Measurements from ENCODE around the gene WDR54.
"Not testable (repeated sequence)": the region's sequence is repeated elsewhere in the genome, so short reads cannot be mapped to it uniquely, and the experiment has no call there.

Gene WDR54

DNA sequence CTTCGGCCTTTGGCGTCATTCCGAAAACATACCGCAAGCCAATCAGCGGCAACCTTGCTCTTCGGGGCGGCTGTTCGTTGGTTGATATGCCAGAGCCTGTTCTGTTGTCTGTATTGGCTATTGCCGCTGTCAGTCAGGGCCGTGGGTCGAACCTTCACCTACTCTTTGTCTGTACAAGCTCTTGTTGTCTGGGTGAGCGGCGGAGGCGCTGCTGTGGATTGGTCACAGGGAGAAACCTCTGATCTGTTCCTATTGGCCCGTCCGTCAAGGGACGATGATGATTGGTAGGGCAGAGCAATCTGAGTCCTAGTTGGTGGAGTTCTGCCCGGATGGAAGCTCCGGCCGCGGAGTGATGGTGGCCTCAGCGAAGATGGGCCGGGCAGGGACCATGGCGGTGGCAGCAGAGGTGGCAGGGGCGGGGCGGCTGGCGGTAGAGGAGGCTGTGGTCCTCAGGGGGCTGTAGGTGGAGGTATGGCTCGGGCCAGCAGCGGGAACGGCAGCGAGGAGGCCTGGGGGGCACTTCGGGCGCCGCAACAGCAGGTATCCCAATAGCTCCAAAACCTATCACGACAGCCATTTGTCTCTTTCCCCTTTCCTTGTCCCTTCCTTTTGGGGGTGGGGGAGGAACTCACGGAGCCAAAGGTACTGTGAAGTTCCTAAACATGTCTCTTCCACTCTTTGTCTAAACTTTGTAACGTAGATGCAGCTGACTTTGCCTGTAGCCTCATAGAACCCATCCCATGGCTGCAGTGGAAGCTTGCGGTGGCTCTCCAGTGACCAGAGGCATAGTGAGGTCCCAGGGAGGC is 36.8 kb downstream of the WDR54 start, which contains the start of gene WBP1:
Gene WBP1, plus strand, starts transcription at position 307 of the 806 bp plus-strand sequence. Its CDS starts 165 bp downstream, at position 472.
- peak; percentile 100 for DNase-seq

DNA sequence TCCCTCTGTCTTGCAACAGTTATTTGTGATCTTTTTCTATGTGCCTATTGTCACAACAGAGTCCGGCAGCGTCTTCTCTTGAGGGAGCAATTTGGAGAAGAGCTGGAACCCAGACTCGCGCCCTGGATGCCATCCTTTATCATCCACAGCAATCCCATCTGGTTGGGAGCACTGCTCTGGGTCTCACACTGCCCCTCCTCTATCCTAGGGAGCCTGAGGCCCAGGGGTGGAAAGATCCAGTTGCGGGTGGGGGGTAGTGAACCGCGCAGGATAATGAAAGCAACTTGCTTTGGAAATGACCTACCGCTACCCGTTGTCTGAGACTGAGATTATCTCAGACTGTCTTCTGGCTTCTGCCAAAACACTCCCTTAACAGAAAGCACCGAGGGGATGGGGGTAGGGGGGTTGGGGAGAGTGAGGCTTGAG is 37.4 kb downstream of the WDR54 start:
- no peak for DNase-seq

DNA sequence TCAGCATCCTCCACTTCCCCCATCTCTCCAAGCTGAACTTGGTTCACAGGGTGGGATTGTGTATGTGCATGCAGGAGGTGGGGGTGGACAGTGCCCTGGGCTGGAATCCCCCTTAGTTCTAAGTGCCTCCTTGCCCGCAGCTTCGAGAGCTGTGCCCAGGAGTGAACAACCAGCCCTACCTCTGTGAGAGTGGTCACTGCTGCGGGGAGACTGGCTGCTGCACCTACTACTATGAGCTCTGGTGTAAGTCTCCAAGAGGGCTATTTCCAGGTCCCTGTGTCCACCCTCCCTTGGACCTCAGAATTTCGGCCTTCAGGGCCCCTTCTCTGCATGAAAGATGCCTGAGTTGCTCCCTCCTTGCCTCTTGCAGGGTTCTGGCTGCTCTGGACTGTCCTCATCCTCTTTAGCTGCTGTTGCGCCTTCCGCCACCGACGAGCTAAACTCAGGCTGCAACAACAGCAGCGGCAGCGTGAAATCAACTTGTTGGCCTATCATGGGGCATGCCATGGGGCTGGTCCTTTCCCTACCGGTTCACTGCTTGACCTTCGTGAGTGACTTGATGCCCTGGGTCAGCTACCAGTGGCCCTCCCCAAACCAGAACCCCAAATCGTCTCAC is 38.1 kb downstream of the WDR54 start:
- not testable (repeated sequence) for DNase-seq

DNA sequence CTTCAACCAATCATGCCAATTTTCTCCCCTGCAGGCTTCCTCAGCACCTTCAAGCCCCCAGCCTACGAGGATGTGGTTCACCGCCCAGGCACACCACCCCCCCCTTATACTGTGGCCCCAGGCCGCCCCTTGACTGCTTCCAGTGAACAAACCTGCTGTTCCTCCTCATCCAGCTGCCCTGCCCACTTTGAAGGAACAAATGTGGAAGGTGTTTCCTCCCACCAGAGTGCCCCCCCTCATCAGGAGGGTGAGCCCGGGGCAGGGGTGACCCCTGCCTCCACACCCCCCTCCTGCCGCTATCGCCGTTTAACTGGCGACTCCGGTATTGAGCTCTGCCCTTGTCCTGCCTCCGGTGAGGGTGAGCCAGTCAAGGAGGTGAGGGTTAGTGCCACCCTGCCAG is 38.7 kb downstream of the WDR54 start:
- DNase-seq, result not testable (repeated sequence)

DNA sequence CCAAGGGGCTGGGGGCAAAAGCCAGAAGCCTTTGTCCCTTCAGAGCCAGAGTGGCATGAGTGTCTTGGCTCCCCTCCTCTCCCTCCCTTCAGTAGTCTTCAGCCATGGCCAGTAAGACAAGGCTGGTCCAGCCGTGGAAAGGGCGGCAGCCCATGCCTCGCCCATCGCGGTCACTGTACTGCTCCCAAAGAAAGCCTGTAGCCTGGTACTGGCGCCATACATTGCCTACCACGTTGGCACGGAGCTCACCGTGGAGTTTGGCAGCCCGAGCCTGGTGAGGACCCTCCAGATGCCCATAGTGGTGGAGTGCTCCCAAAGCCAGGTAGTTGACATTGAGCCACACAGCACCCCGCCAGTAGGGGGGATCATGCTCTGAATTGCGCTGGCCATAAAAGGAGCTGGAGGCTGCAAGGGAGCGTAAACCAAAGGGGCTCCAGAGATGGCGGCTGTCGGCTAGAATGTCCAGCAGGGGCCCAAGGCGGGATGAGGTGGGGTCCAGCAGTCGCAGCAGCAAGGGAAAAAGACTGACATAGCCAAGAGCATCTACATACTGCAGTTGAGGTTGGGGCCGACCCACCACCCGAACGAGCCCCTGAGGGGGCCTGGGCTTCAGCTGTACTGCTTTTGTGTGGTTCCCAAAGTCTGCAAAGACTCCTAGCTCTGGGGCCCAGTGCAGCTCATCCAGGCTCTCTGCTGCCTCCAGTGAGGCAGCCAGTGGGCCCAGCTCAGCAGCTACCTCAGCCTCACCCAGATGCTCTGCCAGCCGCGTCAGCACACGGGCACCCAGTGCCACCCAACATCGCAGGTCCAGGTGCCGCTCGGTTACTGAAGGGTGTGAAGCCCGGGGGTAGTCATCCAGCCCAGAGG is 39.9 kb downstream of the WDR54 start:
- no peak for DNase-seq

DNA sequence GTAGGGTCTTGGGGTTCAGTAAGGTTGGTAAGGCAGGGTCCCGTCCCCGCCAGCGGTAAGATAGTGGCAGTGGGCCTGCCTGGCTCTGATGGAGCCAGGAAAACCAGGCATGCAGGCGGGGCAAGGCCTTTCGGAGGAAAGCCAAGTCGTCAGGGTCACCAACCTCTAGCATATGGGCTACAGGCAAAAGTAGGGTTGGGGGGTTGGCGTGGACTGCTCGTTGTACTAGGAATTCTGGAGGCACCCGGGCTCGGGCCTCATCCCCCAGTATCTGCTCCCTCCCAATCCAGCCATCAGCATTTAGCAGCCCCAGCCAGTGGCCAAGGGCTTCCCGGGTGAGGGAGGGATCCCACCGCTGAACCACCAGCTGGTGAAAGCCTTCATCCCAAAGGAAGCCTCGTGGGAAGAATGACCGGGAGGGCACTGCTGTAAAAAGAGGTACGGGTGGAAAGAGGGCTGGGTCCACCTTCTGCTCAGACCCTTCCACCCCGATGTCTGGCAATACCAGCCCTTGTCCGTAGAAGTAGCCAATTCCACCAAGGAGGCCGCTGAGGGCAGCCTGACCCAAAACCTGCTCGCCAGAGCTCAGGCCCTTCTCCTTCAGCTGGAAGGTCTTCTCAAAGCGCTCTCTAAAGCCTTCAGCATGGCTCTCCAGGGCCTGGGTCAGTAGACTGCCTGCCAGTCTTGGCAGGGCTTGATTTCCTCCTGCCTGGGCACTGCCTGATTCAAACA is 40.7 kb downstream of the WDR54 start:
- DNase-seq, result no peak

DNA sequence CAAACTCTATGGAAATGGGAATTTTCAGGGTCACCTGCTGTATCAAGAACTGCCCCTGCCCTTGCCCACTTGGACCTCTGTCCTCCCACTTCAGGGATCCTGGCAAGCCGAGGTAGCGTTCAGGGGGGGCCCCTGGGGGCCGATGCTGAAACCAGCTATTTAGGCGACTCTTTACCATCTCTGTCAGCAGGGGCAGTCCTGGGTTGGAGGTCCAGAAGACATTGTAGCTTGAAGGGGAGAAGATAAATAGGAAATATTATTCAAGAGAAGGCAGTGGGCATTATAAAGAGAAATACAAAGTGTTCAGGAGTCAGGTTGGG is 41.2 kb downstream of the WDR54 start:
- DNase-seq, result no peak

DNA sequence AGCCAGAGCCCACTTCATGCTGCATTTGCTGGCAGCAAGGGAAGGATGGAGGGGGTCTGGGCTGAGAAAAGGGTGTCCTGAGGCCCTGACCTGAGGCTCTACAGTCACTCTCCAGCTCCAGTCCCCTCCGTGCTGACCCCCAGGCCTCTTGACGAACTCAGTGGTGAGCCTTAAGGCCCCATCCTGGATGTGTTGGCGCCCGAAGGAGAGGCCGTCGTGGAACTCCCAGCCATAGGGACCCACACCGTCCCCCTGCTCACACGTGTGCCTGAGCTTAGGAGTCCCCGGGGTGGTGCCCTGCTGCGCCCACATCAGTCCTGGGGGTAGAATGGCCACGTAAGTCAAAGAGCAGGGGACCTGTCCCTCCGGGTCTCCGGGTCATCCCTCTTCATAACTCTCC is 42.9 kb downstream of the WDR54 start:
- no peak for DNase-seq

DNA sequence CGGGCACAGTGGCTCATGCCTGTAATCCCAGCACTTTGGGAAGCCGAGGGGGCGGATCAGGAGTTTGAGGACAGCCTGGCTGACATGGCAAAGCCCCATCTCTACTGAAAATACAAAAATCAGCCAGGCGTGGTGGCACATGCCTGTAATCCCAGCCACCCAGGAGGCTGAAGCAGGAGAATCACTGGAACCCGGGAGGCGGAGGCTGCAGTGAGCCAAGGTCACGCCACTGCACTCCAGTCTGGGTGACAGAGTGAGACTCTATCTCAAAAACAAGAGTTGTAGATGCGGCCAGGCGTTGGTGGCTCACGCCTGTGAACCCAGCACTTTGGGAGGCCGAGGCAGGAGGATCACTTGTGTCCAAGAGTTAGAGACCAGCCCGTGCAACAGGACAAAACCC is 49.2 kb downstream of the WDR54 start:
- not testable (repeated sequence) for DNase-seq

DNA sequence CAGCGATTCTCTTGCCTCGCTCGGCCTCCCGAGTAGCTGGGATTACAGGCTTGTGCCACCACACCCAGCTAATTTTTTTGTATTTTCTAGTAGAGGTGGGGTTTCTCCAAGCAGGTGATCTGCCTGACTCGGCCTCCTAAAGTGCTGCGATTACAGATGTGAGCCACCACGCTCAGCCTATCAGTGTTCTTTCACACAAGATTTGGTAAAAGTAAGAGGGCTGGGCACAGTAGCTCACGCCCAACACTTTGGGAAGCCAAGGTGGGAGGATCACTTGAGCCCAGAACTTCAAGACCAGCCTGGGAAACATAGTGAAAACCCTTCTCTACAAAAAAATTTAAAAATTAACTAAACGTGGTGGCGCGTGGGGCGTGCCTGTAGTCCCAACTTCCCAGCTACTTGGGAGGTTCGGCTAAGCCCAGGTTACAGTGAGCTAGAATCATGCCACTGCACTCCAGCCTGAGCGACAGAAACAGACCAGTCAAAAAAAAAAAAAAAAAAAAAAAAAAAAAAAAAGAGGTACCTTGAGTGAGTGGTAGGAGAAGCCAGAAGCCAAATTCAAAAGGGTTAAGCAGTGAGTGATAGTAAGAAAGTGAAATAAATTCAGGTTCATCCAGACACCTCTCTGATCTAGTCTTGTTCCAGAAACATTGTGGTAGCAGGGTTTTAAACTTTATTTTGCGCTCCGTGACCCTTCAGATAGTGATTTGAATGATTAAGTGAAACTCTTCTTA is 50.0 kb downstream of the WDR54 start:
- peak; percentile 34 for DNase-seq

DNA sequence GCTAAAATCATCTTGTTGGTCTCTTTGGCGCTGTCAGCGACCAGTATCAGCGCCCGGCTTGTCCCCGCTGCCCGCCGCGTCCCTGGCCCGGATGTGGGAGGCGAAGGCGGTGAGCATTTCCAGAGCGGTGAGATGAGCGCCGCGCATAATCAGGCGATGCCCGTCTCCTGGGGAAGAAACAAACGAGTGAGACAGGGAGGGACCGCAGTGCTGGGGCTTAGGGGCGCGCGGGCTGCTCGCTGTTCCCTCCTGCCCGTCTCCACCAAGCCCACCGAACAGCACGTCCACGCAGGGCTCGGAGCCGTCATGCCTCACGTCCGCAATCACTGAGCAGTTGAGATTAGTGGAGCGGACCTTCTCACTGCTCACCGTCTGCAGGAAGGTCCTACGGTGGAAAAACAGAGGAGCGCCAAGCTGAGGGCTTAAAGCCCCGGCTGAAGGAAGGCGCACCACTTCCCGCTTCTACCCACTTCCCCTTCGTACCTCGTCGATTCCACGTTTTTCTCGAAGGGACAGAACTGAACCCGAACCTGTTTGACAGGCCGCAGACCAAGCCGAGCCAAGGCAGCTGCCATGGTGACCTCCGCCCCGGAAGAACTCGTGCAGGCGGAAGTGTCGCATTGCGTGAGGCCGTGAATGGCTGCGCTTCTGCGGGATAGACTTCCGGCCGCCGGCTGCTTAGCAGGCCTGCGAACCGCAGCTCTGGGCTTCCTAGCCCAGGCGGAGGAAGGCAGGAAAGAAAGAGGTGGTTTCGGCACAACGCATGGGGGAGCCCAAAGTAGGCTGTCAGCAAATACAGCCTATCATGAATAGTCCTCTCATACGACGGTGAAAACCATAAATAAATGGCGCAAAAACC is 50.8 kb downstream of the WDR54 start, which contains the start of gene MRPL53:
Gene MRPL53, minus strand, starts transcription at position 595 of the 859 bp plus-strand sequence. Its CDS starts 20 bp downstream, at position 575.
- peak; percentile 94 for DNase-seq

DNA sequence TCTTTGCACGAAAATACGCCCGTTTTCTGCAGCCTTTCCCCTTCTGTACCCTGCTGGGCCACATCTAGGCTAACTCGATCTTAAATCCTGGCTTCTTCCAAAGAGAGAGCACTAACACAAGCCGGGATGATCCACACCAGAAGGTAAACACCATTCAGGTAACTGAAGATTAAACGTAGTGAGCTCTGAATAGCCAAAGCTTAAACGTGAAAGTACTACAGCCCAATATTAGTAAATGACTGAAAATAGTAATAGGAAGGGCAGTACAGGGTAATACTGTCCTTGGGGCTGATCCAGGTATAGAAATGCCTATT is 51.4 kb downstream of the WDR54 start:
- DNase-seq, result no peak

DNA sequence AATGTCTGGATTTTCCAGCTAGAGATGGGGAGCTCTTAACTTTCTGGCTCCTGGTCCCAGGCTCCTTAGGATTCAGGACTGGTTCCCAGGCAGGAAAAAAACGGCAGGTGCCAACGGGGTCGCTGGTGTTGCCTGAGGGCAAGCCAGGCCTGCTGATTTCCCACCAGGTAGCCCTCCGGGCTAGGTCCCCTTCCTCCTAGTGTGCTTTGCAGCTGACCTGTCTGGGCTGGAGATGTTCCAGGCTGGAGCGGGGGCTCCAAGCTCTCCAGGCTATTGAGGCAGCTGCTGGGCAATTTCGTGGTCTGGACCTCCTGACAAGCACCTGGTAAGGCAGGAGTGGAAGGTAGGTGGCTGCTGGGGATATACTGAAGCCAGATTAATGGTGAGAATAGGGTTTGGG is 53.0 kb downstream of the WDR54 start:
- DNase-seq, result no peak

DNA sequence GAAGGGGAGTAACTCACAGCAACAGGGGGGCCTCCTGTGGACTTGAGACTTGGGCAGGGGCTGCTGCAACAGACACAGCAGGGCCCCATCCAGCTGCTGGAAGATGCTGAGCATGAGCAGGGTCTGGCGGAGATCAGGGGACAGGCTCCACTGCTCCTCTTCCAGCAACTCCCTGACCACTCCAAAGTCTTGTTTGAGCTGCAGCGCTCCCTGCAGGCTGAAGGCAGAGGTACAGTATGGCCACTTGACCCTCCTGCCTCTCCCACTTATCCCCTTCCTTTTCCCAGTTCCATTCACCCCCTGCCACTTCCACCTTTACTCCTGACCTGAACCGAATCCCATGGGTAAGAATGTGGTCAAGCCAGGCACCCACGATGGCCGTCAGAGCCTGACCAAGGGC is 53.4 kb downstream of the WDR54 start:
- no peak for DNase-seq
